HUES64 (cell line): Measurements from ENCODE around the gene MRPL34.
"Not testable (repeated sequence)": the region's sequence is repeated elsewhere in the genome, so short reads cannot be mapped to it uniquely, and the experiment has no call there.

Experiments
- H3K27ac ChIP-seq: 2 replicates; pipeline ENCODE4 v1.7.0; 2013; ENCODE audit warnings: low read depth, low read length, inconsistent platforms
- H3K27me3 ChIP-seq: 2 replicates; pipeline ENCODE4 v1.6.1; 2013; ENCODE audit warnings: mild to moderate bottlenecking, low read length; ENCODE audit not compliant: insufficient read depth
- H3K36me3 ChIP-seq: 2 replicates; pipeline ENCODE4 v1.6.1; 2013; ENCODE audit warnings: mild to moderate bottlenecking, low read length; ENCODE audit not compliant: insufficient read depth
- H3K4me1 ChIP-seq: 2 replicates; pipeline ENCODE4 v1.6.1; 2013; ENCODE audit warnings: mild to moderate bottlenecking, low read length, moderate library complexity; ENCODE audit not compliant: insufficient read depth
- H3K4me3 ChIP-seq: 2 replicates; pipeline ENCODE4 v1.5.1; 2013; ENCODE audit warnings: mild to moderate bottlenecking, low read length, moderate library complexity
- H3K9ac ChIP-seq: 2 replicates; pipeline ENCODE4 v1.6.1; 2013; ENCODE audit warnings: mild to moderate bottlenecking, low read depth, low read length
- H3K9me3 ChIP-seq: 2 replicates; pipeline ENCODE4 v1.6.1; 2013; ENCODE audit warnings: low read depth, low read length; ENCODE audit not compliant: insufficient read depth
- WGBS: fragments of 150-250, 120-280 bp; methylation state at CpG from one replicate; pipeline ENCODE4 v1.1.7; 2013; ENCODE audit warnings: missing lambda C conversion rate; 5-methylcytosine and 5-hydroxymethylcytosine counted together

MRPL34 gene

GRCh38 chr19:17266975-17267788 is 38.5 kb upstream of the MRPL34 start, which contains the start of gene BABAM1:
Gene BABAM1 (plus strand): TSS chr19:17267443. CDS start chr19:17268807, 1,364 bp downstream.
- H3K4me1 ChIP-seq, result 0 out of 2 replicates have a peak, but pooled peaks cover 8% of the 10 kb centered on the region
- H3K9ac ChIP-seq, result peak within 1 kb of the TSS; percentile 81
- H3K27ac ChIP-seq, result peak within 1 kb of the TSS; percentile 72
- peaks cover 27% of the 10 kb centered on the region for H3K36me3 ChIP-seq
- under 1% methylated on average over 27 of the region's 27 CpGs for WGBS
- no peaks in the 10 kb centered on the region for H3K27me3 ChIP-seq
- H3K4me3 ChIP-seq, result peak within 1 kb of the TSS; percentile 74
- no peaks in the 10 kb centered on the region for H3K9me3 ChIP-seq

DNA sequence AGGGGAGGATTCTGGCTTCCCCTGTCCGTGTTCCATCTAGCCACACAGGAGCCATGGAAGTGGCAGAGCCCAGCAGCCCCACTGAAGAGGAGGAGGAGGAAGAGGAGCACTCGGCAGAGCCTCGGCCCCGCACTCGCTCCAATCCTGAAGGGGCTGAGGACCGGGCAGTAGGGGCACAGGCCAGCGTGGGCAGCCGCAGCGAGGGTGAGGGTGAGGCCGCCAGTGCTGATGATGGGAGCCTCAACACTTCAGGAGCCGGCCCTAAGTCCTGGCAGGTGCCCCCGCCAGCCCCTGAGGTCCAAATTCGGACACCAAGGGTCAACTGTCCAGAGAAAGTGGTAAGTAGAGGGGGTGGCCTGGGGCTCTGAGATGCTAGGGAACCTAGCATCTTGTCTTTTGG is 36.9 kb upstream of the MRPL34 start:
- Histone ChIP-seq H3K9ac (no peak overlapping the region), H3K9me3 (no peaks in the 10 kb centered on the region), H3K4me1 (0 out of 2 replicates have a peak, but pooled peaks cover 8% of the 10 kb centered on the region), H3K4me3 (0 out of 2 replicates have a peak overlapping the region, but pooled peaks have one; percentile 74), H3K27me3 (no peaks in the 10 kb centered on the region), H3K27ac (no peak overlapping the region), H3K36me3 (peaks cover 35% of the 10 kb centered on the region)
- 96% methylated on average over 13 of the region's 13 CpGs for WGBS

GRCh38 chr19:17274892-17275291 is 30.8 kb upstream of the MRPL34 start:
- not testable (repeated sequence) for H3K4me1 ChIP-seq, H3K9me3 ChIP-seq, H3K27me3 ChIP-seq, H3K9ac ChIP-seq, H3K27ac ChIP-seq, H3K4me3 ChIP-seq
- H3K36me3 ChIP-seq, result peaks cover 79% of the 10 kb centered on the region
- WGBS, result 91% methylated on average over 3 of the region's 3 CpGs

DNA sequence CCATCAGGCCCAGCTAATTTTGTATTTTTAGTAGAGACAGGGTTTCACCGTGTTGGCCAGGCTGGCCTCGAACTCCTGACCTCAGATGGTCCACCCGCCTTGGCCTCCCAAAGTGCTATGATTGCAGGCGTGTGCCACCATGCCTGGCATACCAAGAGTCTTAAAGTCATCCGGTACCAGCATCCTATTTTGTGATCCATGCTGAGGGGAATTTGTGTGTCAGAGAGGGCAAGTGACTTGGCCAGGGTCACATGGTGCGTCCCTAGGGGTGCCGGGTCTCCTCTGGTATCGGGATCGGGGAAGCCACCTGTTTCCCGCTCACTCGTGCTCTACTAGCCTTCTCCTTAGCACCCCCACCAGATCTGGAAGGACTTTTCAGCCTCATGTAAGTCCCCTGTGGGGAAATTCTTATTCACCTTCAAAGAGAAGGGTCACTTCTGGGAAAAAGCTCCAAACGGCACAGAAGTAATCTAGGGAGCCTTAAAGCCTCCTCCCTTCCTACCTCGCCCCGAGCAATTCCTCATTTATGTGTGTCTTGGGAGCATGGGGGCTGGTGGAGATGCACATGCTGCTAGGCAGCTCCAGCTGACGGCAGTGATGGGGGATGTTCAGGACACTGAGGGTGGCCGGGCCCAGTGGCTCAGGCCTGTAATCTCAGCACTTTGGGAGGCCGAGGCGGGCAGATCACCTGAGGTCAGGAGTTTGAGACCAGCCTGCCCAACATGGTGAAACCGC is 30.1 kb upstream of the MRPL34 start:
- Histone ChIP-seq H3K4me3 (no peak overlapping the region), H3K27me3 (no peaks in the 10 kb centered on the region), H3K36me3 (peaks cover 74% of the 10 kb centered on the region), H3K9me3 (no peaks in the 10 kb centered on the region), H3K9ac (no peak overlapping the region), H3K27ac (no peak overlapping the region), H3K4me1 (no peaks in the 10 kb centered on the region)
- 97% methylated on average over 19 of the region's 19 CpGs for WGBS

DNA sequence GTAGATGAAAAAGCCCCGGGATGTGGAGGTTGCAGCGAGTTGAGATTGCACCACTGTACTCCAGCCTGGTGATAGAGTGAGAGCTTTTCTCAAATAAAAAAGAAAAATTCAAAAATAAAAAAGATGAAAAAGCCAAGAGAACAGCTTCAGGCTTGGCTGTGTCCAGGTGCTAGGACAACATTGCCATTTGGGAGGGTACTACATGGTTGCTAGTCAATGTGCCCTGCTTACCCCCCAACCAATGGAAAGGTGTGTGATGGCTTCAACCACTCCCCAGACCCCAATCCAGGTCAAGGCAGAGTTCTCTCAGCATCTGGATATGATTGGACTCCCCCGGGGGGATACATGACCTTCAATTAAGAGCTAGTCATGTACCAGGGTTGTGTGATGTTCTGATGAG is 26.2 kb upstream of the MRPL34 start:
- H3K27me3 ChIP-seq, result peaks cover 18% of the 10 kb centered on the region
- no peak overlapping the region for H3K4me3 ChIP-seq
- WGBS, result 87% methylated on average over 3 of the region's 3 CpGs
- no peak overlapping the region for H3K9ac ChIP-seq
- no peak overlapping the region for H3K27ac ChIP-seq
- H3K9me3 ChIP-seq, result no peaks in the 10 kb centered on the region
- no peaks in the 10 kb centered on the region for H3K4me1 ChIP-seq
- H3K36me3 ChIP-seq, result peaks cover 49% of the 10 kb centered on the region

- Histone ChIP-seq H3K9ac (0 out of 2 replicates have a peak within 1 kb of the TSS, but pooled peaks have one; percentile 35), H3K27me3 (peaks cover 18% of the 10 kb centered on the region), H3K27ac (no peak within 1 kb of the TSS), H3K36me3 (peaks cover 32% of the 10 kb centered on the region), H3K4me3 (peak within 1 kb of the TSS; percentile 48), H3K4me1 (no peaks in the 10 kb centered on the region), H3K9me3 (no peaks in the 10 kb centered on the region)
- 48% methylated on average over 75 of the region's 75 CpGs for WGBS
These were observed 24.0 kb upstream of the MRPL34 start, which contains the start of gene ANKLE1 for GRCh38 chr19:17281391-17282304. Gene ANKLE1 (plus strand): TSS chr19:17281901. CDS start chr19:17281921, 20 bp downstream.

DNA sequence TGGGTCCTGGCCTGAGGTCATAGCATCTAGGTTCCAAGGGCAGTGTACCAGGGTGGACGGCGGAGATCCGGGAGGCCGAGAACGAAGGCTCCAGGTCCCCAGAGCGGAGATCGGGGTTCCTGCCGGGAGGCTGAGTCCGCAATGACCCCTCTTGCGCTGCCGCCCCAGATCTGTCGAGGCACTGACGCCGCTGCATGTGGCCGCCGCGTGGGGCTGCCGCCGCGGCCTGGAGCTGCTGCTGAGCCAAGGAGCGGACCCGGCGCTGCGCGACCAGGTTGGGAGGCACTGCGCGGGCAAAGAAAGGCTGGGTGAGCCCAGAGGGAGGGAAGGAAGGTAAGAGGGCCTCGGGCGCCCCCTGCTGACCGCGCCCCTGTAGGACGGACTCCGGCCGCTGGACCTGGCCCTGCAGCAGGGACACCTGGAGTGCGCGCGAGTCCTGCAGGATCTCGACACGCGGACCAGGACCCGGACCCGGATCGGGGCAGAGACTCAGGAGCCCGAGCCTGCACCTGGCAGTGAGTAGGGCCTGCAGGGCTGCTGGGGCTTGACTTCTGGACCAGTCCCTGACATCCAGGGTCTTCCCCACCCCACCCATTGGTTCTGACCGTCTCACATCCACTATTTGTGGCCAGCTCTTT is 23.1 kb upstream of the MRPL34 start:
- H3K9me3 ChIP-seq, result no peaks in the 10 kb centered on the region
- 14% methylated on average over 45 of the region's 45 CpGs for WGBS
- peaks cover 23% of the 10 kb centered on the region for H3K36me3 ChIP-seq
- 0 out of 2 replicates have a peak overlapping the region, but pooled peaks have one; percentile 35 for H3K9ac ChIP-seq
- no peak overlapping the region for H3K27ac ChIP-seq
- H3K27me3 ChIP-seq, result peaks cover 18% of the 10 kb centered on the region
- no peaks in the 10 kb centered on the region for H3K4me1 ChIP-seq
- H3K4me3 ChIP-seq, result peak overlapping the region; percentile 48

DNA sequence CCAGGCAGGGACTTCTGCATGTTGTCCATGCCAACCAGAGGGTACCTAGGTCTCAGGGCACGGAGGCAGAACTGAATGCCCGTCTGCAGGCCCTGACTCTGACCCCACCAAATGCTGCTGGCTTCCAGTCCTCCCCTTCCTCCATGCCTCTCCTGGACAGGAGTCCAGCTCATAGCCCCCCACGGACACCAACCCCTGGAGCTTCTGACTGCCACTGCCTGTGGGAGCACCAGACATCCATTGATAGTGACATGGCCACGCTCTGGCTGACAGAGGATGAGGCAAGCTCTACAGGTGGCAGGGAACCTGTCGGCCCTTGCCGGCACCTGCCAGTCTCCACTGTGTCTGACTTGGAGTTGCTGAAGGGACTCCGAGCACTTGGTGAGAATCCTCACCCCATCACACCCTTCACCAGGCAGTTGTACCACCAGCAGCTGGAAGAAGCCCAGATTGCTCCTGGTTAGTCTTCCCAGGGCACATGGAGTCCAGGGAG is 22.1 kb upstream of the MRPL34 start:
- 91% methylated on average over 7 of the region's 7 CpGs for WGBS
- Histone ChIP-seq H3K4me1 (no peaks in the 10 kb centered on the region), H3K9ac (no peak overlapping the region), H3K27me3 (peaks cover 18% of the 10 kb centered on the region), H3K9me3 (no peaks in the 10 kb centered on the region), H3K36me3 (peaks cover 18% of the 10 kb centered on the region), H3K27ac (no peak overlapping the region), H3K4me3 (no peak overlapping the region)

GRCh38 chr19:17285415-17286135 is 20.1 kb upstream of the MRPL34 start:
- peaks cover 8% of the 10 kb centered on the region; the same call in 1 of the 2 replicates for H3K36me3 ChIP-seq
- H3K4me1 ChIP-seq, result no peaks in the 10 kb centered on the region
- H3K9ac ChIP-seq, result no peak overlapping the region
- no peak overlapping the region for H3K4me3 ChIP-seq
- no peaks in the 10 kb centered on the region for H3K9me3 ChIP-seq
- peaks cover 18% of the 10 kb centered on the region for H3K27me3 ChIP-seq
- WGBS, result 92% methylated on average over 18 of the region's 18 CpGs
- H3K27ac ChIP-seq, result no peak overlapping the region
